GM12878 (cell line): ENCODE data around the gene BMERB1. TPM values are rescaled to one million over a fixed set of nuclear protein-coding genes. Genes with fewer than 3 reads are reported as not detected.

ENCODE experiments used
- ATAC-seq: fragments of 200-7000 bp; cut with Tn5 transposase; 3 replicates; pipeline ENCODE4 v1.9.1; 2020; ENCODE audit warnings: mild to moderate bottlenecking, moderate library complexity
- BruUV-seq: library from RNA; stranded (reverse); fragments of 400-500 nt; replicated peaks from 2 replicates; lab custom pipeline; 2021; lab: Mats Ljungman, UMichigan
- CTCF ChIA-PET: fragments of 300-600 bp; sonication (Branson Sonifier 250); formaldehyde crosslinking; extraction: SDS; loops from one replicate; lab custom pipeline; 2021; ENCODE audit warnings: inconsistent platforms; lab: Yijun Ruan, JAX
- POLR2A ChIA-PET: fragments of 350-600 bp; formaldehyde crosslinking; extraction: SDS; loops from one replicate; lab custom pipeline; 2021; ENCODE audit warnings: inconsistent platforms; lab: Charles Lee
- RAD21 ChIA-PET: fragments of 300-600 bp; sonication (Branson Sonifier 250); formaldehyde crosslinking; loops from one replicate; lab custom pipeline; 2023; ENCODE audit warnings: antibody characterized with exemption; ENCODE audit not compliant: unreplicated experiment; lab: Charles Lee
- SMC1A ChIA-PET: fragments of 300-600 bp; sonication (Branson Sonifier 250); formaldehyde crosslinking; loops from one replicate; lab custom pipeline; 2023; ENCODE audit not compliant: unreplicated experiment, uncharacterized antibody; lab: Charles Lee
- DNase-seq: peaks from one replicate; pipeline ENCODE4 v3.0.0-alpha.2; 2011; ENCODE audit warnings: low read depth, low spot score
- FAIRE-seq: peaks from 3 replicates; lab custom pipeline; 2011; peaks lifted over from hg19 to GRCh38; lab: Jason Lieb, UNC
- H2AFZ ChIP-seq: 2 replicates; pipeline ENCODE4 v1.6.0; 2011; ENCODE audit warnings: low read depth, low read length, control low read depth; ENCODE audit not compliant: control insufficient read depth
- H3K27ac ChIP-seq: 2 replicates; pipeline ENCODE4 v1.5.1; 2011; ENCODE audit warnings: control low read depth; ENCODE audit not compliant: control insufficient read depth, insufficient read depth
- H3K27me3 ChIP-seq, 2 experiments: replicated peaks in 1 of 2; 2 replicates each; pipeline versions ENCODE4 v1.6.0 to v1.6.1; 2011; ENCODE audit warnings: low read length in 1 of 2; ENCODE audit not compliant: control insufficient read depth in 2 of 2, insufficient read depth in 2 of 2
- H3K36me3 ChIP-seq, 2 experiments: 2 replicates each; pipeline ENCODE4 v1.5.1; 2011; ENCODE audit warnings: low read length in 1 of 2; ENCODE audit not compliant: control insufficient read depth in 2 of 2, insufficient read depth in 2 of 2
- H3K4me1 ChIP-seq: 2 replicates; pipeline ENCODE4 v1.6.1; 2011; ENCODE audit warnings: mild to moderate bottlenecking, low read length, moderate library complexity, mixed read lengths; ENCODE audit not compliant: control insufficient read depth, insufficient read depth
- H3K4me2 ChIP-seq: 2 replicates; pipeline ENCODE4 v1.6.0; 2011; ENCODE audit warnings: control low read depth; ENCODE audit not compliant: control insufficient read depth, insufficient read depth
- H3K4me3 ChIP-seq: fragments of 200-600 bp; sonication (generic); 2 replicates; pipeline ENCODE4 v1.5.1; 2016
- H3K79me2 ChIP-seq: 2 replicates; pipeline ENCODE4 v1.6.0; 2011; ENCODE audit warnings: low read length; ENCODE audit not compliant: control insufficient read depth, insufficient read depth
- H3K9ac ChIP-seq: 2 replicates; pipeline ENCODE4 v1.8.0; 2011; ENCODE audit warnings: low read length, control low read depth, mixed read lengths; ENCODE audit not compliant: control insufficient read depth, insufficient read depth
- H3K9me3 ChIP-seq: replicated peaks from 3 replicates; pipeline ENCODE4 v1.5.1; 2011; ENCODE audit warnings: mild to moderate bottlenecking, low read length; ENCODE audit not compliant: control insufficient read depth, insufficient read depth
- H4K20me1 ChIP-seq: 2 replicates; pipeline ENCODE4 v1.6.0; 2011; ENCODE audit not compliant: control insufficient read depth, insufficient read depth
- ATF7 ChIP-seq: fragments of 450-650 bp; IDR thresholded peaks from 2 replicates; pipeline ENCODE4 v1.6.1; 2016; ENCODE audit warnings: low read depth, mild to moderate bottlenecking
- CREB1 ChIP-seq: IDR thresholded peaks from 2 replicates; pipeline ENCODE4 v1.6.1; 2012; ENCODE audit warnings: low read depth, mild to moderate bottlenecking, inconsistent platforms
- E2F8 ChIP-seq: fragments of 450-650 bp; IDR thresholded peaks from 2 replicates; pipeline ENCODE4 v1.6.1; 2018; ENCODE audit warnings: mild to moderate bottlenecking, low read depth, moderate library complexity; ENCODE audit not compliant: partially characterized antibody
- EED ChIP-seq: sonication (generic); IDR thresholded peaks from 2 replicates; pipeline ENCODE4 v1.6.1; 2016; ENCODE audit warnings: antibody characterized with exemption, low read depth
- ESRRA ChIP-seq: IDR thresholded peaks from 2 replicates; pipeline ENCODE4 v1.6.1; 2012; ENCODE audit warnings: mild to moderate bottlenecking, low read length, improper control_type of control experiment
- ETV6 ChIP-seq, 2 experiments: fragments of 450-650 bp in 1 of 2; IDR thresholded peaks in 1 of 2; conservative IDR thresholded peaks in 1 of 2; 2 replicates each; pipeline ENCODE4 v1.6.1; 2014; ENCODE audit warnings: antibody characterized with exemption in 1 of 2, borderline replicate concordance in 1 of 2, low read depth in 1 of 2, mild to moderate bottlenecking in 1 of 2, moderate library complexity in 1 of 2
- FOS ChIP-seq: IDR thresholded peaks from 3 replicates; pipeline ENCODE4 v1.6.1; 2011; ENCODE audit warnings: borderline replicate concordance; ENCODE audit not compliant: insufficient read length; ENCODE audit errors: extremely low read depth
- HDAC6 ChIP-seq: fragments of 200-600 bp; sonication (generic); IDR thresholded peaks from one replicate; pipeline ENCODE4 v1.8.0; 2017; ENCODE audit warnings: antibody characterized with exemption; ENCODE audit not compliant: unreplicated experiment
- JUND ChIP-seq: IDR thresholded peaks from 2 replicates; pipeline ENCODE4 v1.6.1; 2012; ENCODE audit warnings: low read depth, mild to moderate bottlenecking, low read length, improper control_type of control experiment, moderate library complexity
- NFYA ChIP-seq: IDR thresholded peaks from 2 replicates; pipeline ENCODE4 v1.6.1; 2011; ENCODE audit warnings: low read depth, mild to moderate bottlenecking, low read length, improper control_type of control experiment, borderline replicate concordance
- POLR2A ChIP-seq: IDR thresholded peaks from 2 replicates; pipeline ENCODE4 v1.6.1; 2011; ENCODE audit warnings: low read depth, mild to moderate bottlenecking, low read length
- RELA ChIP-seq: fragments of 450-650 bp; IDR thresholded peaks from 2 replicates; pipeline ENCODE4 v1.8.0; 2014; ENCODE audit warnings: borderline replicate concordance; ENCODE audit not compliant: partially characterized antibody
- SRF ChIP-seq, 2 experiments: IDR thresholded peaks; 2 replicates each; pipeline ENCODE4 v1.6.1; 2011; ENCODE audit warnings: low read depth in 2 of 2, low read length in 2 of 2, mild to moderate bottlenecking in 1 of 2, moderate library complexity in 1 of 2
- WGBS: methylation state at CpG from one replicate; pipeline ENCODE4 v1.1.6; 2016; ENCODE audit warnings: low lambda C conversion rate; ENCODE audit not compliant: insufficient replicate concordance, insufficient coverage; ENCODE audit errors: missing lambda C conversion rate; 5-methylcytosine and 5-hydroxymethylcytosine counted together
- in situ Hi-C: fragments of 300-500 bp; cut with MboI; formaldehyde crosslinking; loops from 9 replicates; pipeline ENCODE4 v1.14.3; 2018; ENCODE audit warnings: mixed read lengths
- intact Hi-C: fragments of 100-400 bp; cut with micrococcal nuclease; formaldehyde crosslinking; loops from one replicate; pipeline ENCODE4 v1.14.2; 2022; ENCODE audit not compliant: unreplicated experiment
- polyA plus RNA-seq, 11 experiments: library from polyadenylated mRNA; depleted of rRNA in 4 of 11; unstranded in 6 of 11; stranded (reverse) in 5 of 11; fragments of >200 nt; fragmentation: Nextera tagmentation in 4 of 11; fragmentation: Illumina TruSeq in 1 of 11; extraction: Ambion mirVana in 4 of 11; extraction: Trizol in 1 of 11; gene quantifications; 1 replicate in 1 of 11; 2 replicates in 10 of 11; pipeline versions ENCODE4 v1.2.1 to v1.2.3, GENCODE V29; 2011 to 2016; ENCODE audit warnings: inconsistent platforms in 2 of 11, missing spikeins in 2 of 11, low read depth in 1 of 11
- total RNA-seq, 4 experiments: library from RNA; depleted of rRNA in 3 of 4; stranded (reverse); fragments of >200 nt in 3 of 4; fragmentation: Illumina TruSeq in 1 of 4; extraction: Trizol in 1 of 4; gene quantifications; 2 replicates each; pipeline versions ENCODE4 v1.2.1 to v1.2.3, GENCODE V29; 2013 to 2021
- TF ChIP-seq, protein P1 (sequence below): fragments of 450-650 bp; IDR thresholded peaks from 2 replicates; pipeline ENCODE4 v1.6.1; 2014; ENCODE audit warnings: mild to moderate bottlenecking
- TF ChIP-seq, protein P2 (sequence below): fragments of 450-650 bp; IDR thresholded peaks from 2 replicates; pipeline ENCODE4 v1.6.1; 2017; ENCODE audit warnings: mild to moderate bottlenecking, low read depth, inconsistent platforms; ENCODE audit not compliant: poor library complexity, severe bottlenecking

Gene BMERB1
- total and polyA plus RNA-seq, 10 of the 15 experiments (the other 5 are each of a cell fraction or from before 2014, with no cell fraction given), result 0.05 to 0.68 (median 0.34) TPM

GRCh38 chr16:15617901-15618300 is 183.5 kb downstream of the BMERB1 start (continued):
- no peak for TF ChIP-seq FOS
- TF ChIP-seq, all 136 proteins: peak for 0

DNA sequence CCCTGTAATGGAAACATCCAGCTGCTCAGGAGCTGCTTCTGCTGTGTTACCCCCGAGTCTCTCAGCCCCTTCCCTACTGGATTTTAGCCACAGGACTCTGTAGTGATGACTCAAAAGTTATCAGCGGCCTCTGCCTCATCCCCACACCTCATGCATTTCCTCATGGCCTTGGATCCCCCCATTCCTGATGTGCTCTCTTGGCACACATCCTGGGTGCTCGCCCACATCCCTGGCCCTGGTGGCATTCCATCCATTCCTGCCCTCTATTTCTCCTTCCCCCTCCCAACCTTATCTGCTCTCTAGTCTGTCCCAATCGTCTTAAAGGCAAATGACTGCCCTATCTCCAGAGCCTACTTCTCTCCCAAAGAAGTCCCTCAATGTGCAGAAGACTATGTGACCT is 184.0 kb downstream of the BMERB1 start:
- WGBS, result 82% methylated on average over 4 of the region's 4 CpGs

More for the DNA sequence above, 184.0 kb downstream of the BMERB1 start:
- H4K20me1 ChIP-seq, result no peaks in the 10 kb centered on the region
- in situ Hi-C loops, result no loop called here
- ChIA-PET RAD21 (no interaction called here), CTCF (no interaction called here), SMC1A (no interaction called here), POLR2A (no interaction called here)
- no peak for FAIRE-seq
- no peaks in the 10 kb centered on the region for H3K4me1 ChIP-seq
- no peak overlapping the region for H2AFZ ChIP-seq
- H3K9ac ChIP-seq, result no peak overlapping the region
- ATAC-seq, result no peak
- no peak overlapping the region for H3K27ac ChIP-seq
- no TSS peak for BruUV-seq
- H3K9me3 ChIP-seq, result no peaks in the 10 kb centered on the region
- H3K27me3 ChIP-seq, result no peaks in the 10 kb centered on the region
- H3K36me3 ChIP-seq, result peaks cover 8 to 33% of the 10 kb centered on the region in 2 experiments; a peak in 3 of 4 replicates
- intact Hi-C loops, result no loop called here
- no peaks in the 10 kb centered on the region for H3K79me2 ChIP-seq
- no peak overlapping the region for H3K4me2 ChIP-seq
- no peak overlapping the region for H3K4me3 ChIP-seq
- TF ChIP-seq, protein P1, sequence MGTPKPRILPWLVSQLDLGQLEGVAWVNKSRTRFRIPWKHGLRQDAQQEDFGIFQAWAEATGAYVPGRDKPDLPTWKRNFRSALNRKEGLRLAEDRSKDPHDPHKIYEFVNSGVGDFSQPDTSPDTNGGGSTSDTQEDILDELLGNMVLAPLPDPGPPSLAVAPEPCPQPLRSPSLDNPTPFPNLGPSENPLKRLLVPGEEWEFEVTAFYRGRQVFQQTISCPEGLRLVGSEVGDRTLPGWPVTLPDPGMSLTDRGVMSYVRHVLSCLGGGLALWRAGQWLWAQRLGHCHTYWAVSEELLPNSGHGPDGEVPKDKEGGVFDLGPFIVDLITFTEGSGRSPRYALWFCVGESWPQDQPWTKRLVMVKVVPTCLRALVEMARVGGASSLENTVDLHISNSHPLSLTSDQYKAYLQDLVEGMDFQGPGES, result no peak
- TF ChIP-seq NFYA (no peak), RELA (no peak), EED (no peak), E2F8 (no peak), SRF (IDR thresholded peaks at IDR 0.05; ENCODE audit: low read depth in 2 of 2, low read length in 2 of 2) (no peak), HDAC6 (no peak), ESRRA (no peak), ETV6 (conservative IDR thresholded peaks at IDR 0.05 in 1 of 2, IDR thresholded peaks at IDR 0.05 in 1 of 2; ENCODE audit: borderline replicate concordance in 1 of 2, low read depth in 1 of 2) (no peak), ATF7 (no peak), POLR2A (no peak), CREB1 (no peak), JUND (no peak)
- TF ChIP-seq, protein P2, sequence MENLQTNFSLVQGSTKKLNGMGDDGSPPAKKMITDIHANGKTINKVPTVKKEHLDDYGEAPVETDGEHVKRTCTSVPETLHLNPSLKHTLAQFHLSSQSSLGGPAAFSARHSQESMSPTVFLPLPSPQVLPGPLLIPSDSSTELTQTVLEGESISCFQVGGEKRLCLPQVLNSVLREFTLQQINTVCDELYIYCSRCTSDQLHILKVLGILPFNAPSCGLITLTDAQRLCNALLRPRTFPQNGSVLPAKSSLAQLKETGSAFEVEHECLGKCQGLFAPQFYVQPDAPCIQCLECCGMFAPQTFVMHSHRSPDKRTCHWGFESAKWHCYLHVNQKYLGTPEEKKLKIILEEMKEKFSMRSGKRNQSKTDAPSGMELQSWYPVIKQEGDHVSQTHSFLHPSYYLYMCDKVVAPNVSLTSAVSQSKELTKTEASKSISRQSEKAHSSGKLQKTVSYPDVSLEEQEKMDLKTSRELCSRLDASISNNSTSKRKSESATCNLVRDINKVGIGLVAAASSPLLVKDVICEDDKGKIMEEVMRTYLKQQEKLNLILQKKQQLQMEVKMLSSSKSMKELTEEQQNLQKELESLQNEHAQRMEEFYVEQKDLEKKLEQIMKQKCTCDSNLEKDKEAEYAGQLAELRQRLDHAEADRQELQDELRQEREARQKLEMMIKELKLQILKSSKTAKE, result no peak
- DNase-seq, result no peak
